ENCODE results near the gene DST.

DST gene

DNA sequence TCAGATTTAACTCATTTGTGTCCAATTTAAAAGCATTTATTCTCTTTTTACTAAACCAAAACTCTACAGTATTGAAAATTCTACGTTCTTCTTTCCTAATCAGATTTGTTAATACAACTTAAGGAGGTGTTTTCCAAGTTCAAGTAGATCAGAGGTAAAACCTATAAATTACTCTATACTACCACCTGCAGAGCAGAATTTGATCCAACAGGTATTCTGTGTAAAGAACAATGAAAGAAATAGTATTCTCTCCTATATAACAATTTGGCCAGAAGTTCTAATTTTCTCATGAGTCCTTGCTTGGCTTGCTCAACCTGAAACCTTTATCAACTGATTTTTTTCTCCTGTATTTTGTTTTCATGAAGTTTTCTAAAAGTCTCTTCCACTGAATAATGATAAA lies 28.5 kb upstream of the DST start:
- no CpG with 5 or more reads among the region's 1 CpG for whole genome bisulfite sequencing, 2 donors (ENCODE audit: extremely low coverage in 2 of 2, insufficient read length in 2 of 2, insufficient replicate concordance in 1 of 2)
- H4K91ac ChIP-seq (ENCODE audit: low read depth, low read length, poor library complexity): no peak overlapping the region
- no peak overlapping the region for H2AFZ ChIP-seq (ENCODE audit: low read length)
- no peaks in the 10 kb centered on the region for H3K9me3 ChIP-seq (replicated peaks in 1 of 2; ENCODE audit: control insufficient read depth in 2 of 2, insufficient read depth in 1 of 2, low read depth in 1 of 2, low read length in 2 of 2)
- no peak overlapping the region for H3K18ac ChIP-seq (ENCODE audit: low read length)
- no peaks in the 10 kb centered on the region for H3K27me3 ChIP-seq (ENCODE audit: control insufficient read depth in 3 of 3, insufficient read depth in 3 of 3, low read depth in 1 of 3, low read length in 3 of 3)
- no peaks in the 10 kb centered on the region for H3K79me1 ChIP-seq (ENCODE audit: low read depth, low read length)
- H2AK5ac ChIP-seq (ENCODE audit: low read depth, low read length): no peak overlapping the region
- no peak overlapping the region for H2BK12ac ChIP-seq (ENCODE audit: low read length)
- DNase-seq (ENCODE audit: low spot score): no peak
- peaks cover 0 to 6% of the 10 kb centered on the region in 2 donors for H3K36me3 ChIP-seq (replicated peaks in 1 of 2; ENCODE audit: control insufficient read depth in 2 of 2, insufficient read depth in 2 of 2, low read length in 2 of 2)
- H3K14ac ChIP-seq (ENCODE audit: low read length): no peak overlapping the region
- H2BK15ac ChIP-seq (ENCODE audit: low read length): no peak overlapping the region
- H3K27ac ChIP-seq (replicated peaks; ENCODE audit: low read length): no peak overlapping the region
- no peak overlapping the region for H3K4me2 ChIP-seq (ENCODE audit: insufficient read depth, low read length, poor library complexity, severe bottlenecking)
- no peak overlapping the region for H2BK5ac ChIP-seq (ENCODE audit: low read length)
- no peak overlapping the region for H3K23ac ChIP-seq (ENCODE audit: low read depth, low read length, poor library complexity)
- H4K8ac ChIP-seq (ENCODE audit: low read depth, low read length): no peak overlapping the region
- no peak overlapping the region for H3K4me3 ChIP-seq (ENCODE audit: low read length in 2 of 2)
- H3K4ac ChIP-seq (ENCODE audit: low read length): no peak overlapping the region
- no peak overlapping the region for H3K9ac ChIP-seq (ENCODE audit: low read depth, low read length, poor library complexity)
- peaks cover 0 to 6% of the 10 kb centered on the region in 2 donors for H3K4me1 ChIP-seq (ENCODE audit: control insufficient read depth in 2 of 2, insufficient read depth in 1 of 2, low read depth in 1 of 2, low read length in 2 of 2)
- no peak overlapping the region for H2BK120ac ChIP-seq (ENCODE audit: low read depth, low read length)

DNA sequence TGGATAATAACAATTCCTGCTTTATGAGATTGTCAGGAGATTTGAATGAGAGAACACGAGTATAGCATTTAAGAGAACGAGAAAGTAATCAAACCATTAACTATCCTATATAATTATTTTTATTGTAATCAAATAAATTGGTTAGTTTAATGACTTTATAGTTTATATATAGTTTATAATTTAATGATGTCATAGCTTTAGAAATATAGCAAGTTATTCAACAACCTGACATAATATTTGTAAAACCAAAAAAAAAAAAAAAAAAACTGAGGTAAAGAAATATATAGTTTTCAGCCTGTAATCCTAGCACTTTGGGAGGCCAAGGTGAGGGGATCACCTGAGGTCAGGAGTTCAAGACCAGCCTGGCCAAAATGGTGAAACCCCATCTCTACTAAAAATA lies 26.4 kb upstream of the DST start:
- DNase-seq (ENCODE audit: low spot score): no peak
- no peak overlapping the region for H3K4me2 ChIP-seq (ENCODE audit: insufficient read depth, low read length, poor library complexity, severe bottlenecking)
- H3K23ac ChIP-seq (ENCODE audit: low read depth, low read length, poor library complexity): no peak overlapping the region
- no peaks in the 10 kb centered on the region for H3K9me3 ChIP-seq (replicated peaks in 1 of 2; ENCODE audit: control insufficient read depth in 2 of 2, insufficient read depth in 1 of 2, low read depth in 1 of 2, low read length in 2 of 2)
- no peak overlapping the region for H3K18ac ChIP-seq (ENCODE audit: low read length)
- H2BK120ac ChIP-seq (ENCODE audit: low read depth, low read length): no peak overlapping the region
- no peak overlapping the region for H3K9ac ChIP-seq (ENCODE audit: low read depth, low read length, poor library complexity)
- H3K4ac ChIP-seq (ENCODE audit: low read length): no peak overlapping the region
- H4K91ac ChIP-seq (ENCODE audit: low read depth, low read length, poor library complexity): no peak overlapping the region
- H3K27ac ChIP-seq (replicated peaks; ENCODE audit: low read length): no peak overlapping the region
- no peak overlapping the region for H2BK5ac ChIP-seq (ENCODE audit: low read length)
- no peak overlapping the region for H2AK5ac ChIP-seq (ENCODE audit: low read depth, low read length)
- no peak overlapping the region for H2AFZ ChIP-seq (ENCODE audit: low read length)
- no CpG with 5 or more reads among the region's 2 CpGs for WGBS, 2 donors (ENCODE audit: extremely low coverage in 2 of 2, insufficient read length in 2 of 2, insufficient replicate concordance in 1 of 2)
- peaks cover 0 to 6% of the 10 kb centered on the region in 2 donors for H3K36me3 ChIP-seq (replicated peaks in 1 of 2; ENCODE audit: control insufficient read depth in 2 of 2, insufficient read depth in 2 of 2, low read length in 2 of 2)
- H3K4me1 ChIP-seq (ENCODE audit: control insufficient read depth in 2 of 2, insufficient read depth in 1 of 2, low read depth in 1 of 2, low read length in 2 of 2): peaks cover 0 to 6% of the 10 kb centered on the region in 2 donors
- H4K8ac ChIP-seq (ENCODE audit: low read depth, low read length): no peak overlapping the region
- H3K14ac ChIP-seq (ENCODE audit: low read length): no peak overlapping the region
- no peaks in the 10 kb centered on the region for H3K79me1 ChIP-seq (ENCODE audit: low read depth, low read length)
- no peak overlapping the region for H2BK12ac ChIP-seq (ENCODE audit: low read length)
- H3K4me3 ChIP-seq (ENCODE audit: low read length in 2 of 2): no peak overlapping the region
- no peaks in the 10 kb centered on the region for H3K27me3 ChIP-seq (ENCODE audit: control insufficient read depth in 3 of 3, insufficient read depth in 3 of 3, low read depth in 1 of 3, low read length in 3 of 3)
- H2BK15ac ChIP-seq (ENCODE audit: low read length): no peak overlapping the region

- Histone ChIP-seq H2BK12ac (ENCODE audit: low read length) (no peak overlapping the region), H2AK5ac (ENCODE audit: low read depth, low read length) (no peak overlapping the region), H3K4me1 (ENCODE audit: control insufficient read depth in 2 of 2, insufficient read depth in 1 of 2, low read depth in 1 of 2, low read length in 2 of 2) (peaks cover 2 to 6% of the 10 kb centered on the region in 2 donors), H3K9ac (ENCODE audit: low read depth, low read length, poor library complexity) (no peak overlapping the region), H3K4me2 (ENCODE audit: insufficient read depth, low read length, poor library complexity, severe bottlenecking) (no peak overlapping the region), H3K4ac (ENCODE audit: low read length) (no peak overlapping the region), H3K79me1 (ENCODE audit: low read depth, low read length) (no peaks in the 10 kb centered on the region), H3K23ac (ENCODE audit: low read depth, low read length, poor library complexity) (no peak overlapping the region), H4K8ac (ENCODE audit: low read depth, low read length) (no peak overlapping the region), H3K27ac (replicated peaks; ENCODE audit: low read length) (no peak overlapping the region), H3K36me3 (replicated peaks in 1 of 2; ENCODE audit: control insufficient read depth in 2 of 2, insufficient read depth in 2 of 2, low read length in 2 of 2) (peaks cover 0 to 6% of the 10 kb centered on the region in 2 donors), H2BK15ac (ENCODE audit: low read length) (no peak overlapping the region), H2BK120ac (ENCODE audit: low read depth, low read length) (no peak overlapping the region), H3K4me3 (ENCODE audit: low read length in 2 of 2) (no peak overlapping the region), H2AFZ (ENCODE audit: low read length) (no peak overlapping the region), H2BK5ac (ENCODE audit: low read length) (no peak overlapping the region), H3K18ac (ENCODE audit: low read length) (no peak overlapping the region), H3K14ac (ENCODE audit: low read length) (no peak overlapping the region), H3K9me3 (replicated peaks in 1 of 2; ENCODE audit: control insufficient read depth in 2 of 2, insufficient read depth in 1 of 2, low read depth in 1 of 2, low read length in 2 of 2) (no peaks in the 10 kb centered on the region), H4K91ac (ENCODE audit: low read depth, low read length, poor library complexity) (no peak overlapping the region), H3K27me3 (ENCODE audit: control insufficient read depth in 3 of 3, insufficient read depth in 3 of 3, low read depth in 1 of 3, low read length in 3 of 3) (no peaks in the 10 kb centered on the region)
- no peak for DNase-seq (ENCODE audit: low spot score)
- no CpG with 5 or more reads among the region's 4 CpGs for WGBS, 2 donors (ENCODE audit: extremely low coverage in 2 of 2, insufficient read length in 2 of 2, insufficient replicate concordance in 1 of 2)
Observed at GRCh38 chr6:56668158-56668557, 25.5 kb upstream of the DST start.

GRCh38 chr6:56667336-56667735 lies 24.6 kb upstream of the DST start:
- no peak overlapping the region for H4K91ac ChIP-seq (ENCODE audit: low read depth, low read length, poor library complexity)
- H2BK12ac ChIP-seq (ENCODE audit: low read length): no peak overlapping the region
- no peak overlapping the region for H2BK120ac ChIP-seq (ENCODE audit: low read depth, low read length)
- no peak overlapping the region for H2AFZ ChIP-seq (ENCODE audit: low read length)
- no peak overlapping the region for H3K27ac ChIP-seq (replicated peaks; ENCODE audit: low read length)
- no peak overlapping the region for H3K14ac ChIP-seq (ENCODE audit: low read length)
- WGBS, 2 donors (ENCODE audit: extremely low coverage in 2 of 2, insufficient read length in 2 of 2, insufficient replicate concordance in 1 of 2): no CpG with 5 or more reads among the region's 3 CpGs
- no peaks in the 10 kb centered on the region for H3K27me3 ChIP-seq (ENCODE audit: control insufficient read depth in 3 of 3, insufficient read depth in 3 of 3, low read depth in 1 of 3, low read length in 3 of 3)
- H3K79me1 ChIP-seq (ENCODE audit: low read depth, low read length): no peaks in the 10 kb centered on the region
- H3K36me3 ChIP-seq (replicated peaks in 1 of 2; ENCODE audit: control insufficient read depth in 2 of 2, insufficient read depth in 2 of 2, low read length in 2 of 2): peaks cover 0 to 6% of the 10 kb centered on the region in 2 donors
- H4K8ac ChIP-seq (ENCODE audit: low read depth, low read length): no peak overlapping the region
- peaks cover 2 to 6% of the 10 kb centered on the region in 2 donors for H3K4me1 ChIP-seq (ENCODE audit: control insufficient read depth in 2 of 2, insufficient read depth in 1 of 2, low read depth in 1 of 2, low read length in 2 of 2)
- no peak overlapping the region for H3K9ac ChIP-seq (ENCODE audit: low read depth, low read length, poor library complexity)
- no peaks in the 10 kb centered on the region for H3K9me3 ChIP-seq (replicated peaks in 1 of 2; ENCODE audit: control insufficient read depth in 2 of 2, insufficient read depth in 1 of 2, low read depth in 1 of 2, low read length in 2 of 2)
- no peak for DNase-seq (ENCODE audit: low spot score)
- no peak overlapping the region for H3K23ac ChIP-seq (ENCODE audit: low read depth, low read length, poor library complexity)
- no peak overlapping the region for H3K4ac ChIP-seq (ENCODE audit: low read length)
- no peak overlapping the region for H2BK15ac ChIP-seq (ENCODE audit: low read length)
- H2AK5ac ChIP-seq (ENCODE audit: low read depth, low read length): no peak overlapping the region
- H2BK5ac ChIP-seq (ENCODE audit: low read length): no peak overlapping the region
- no peak overlapping the region for H3K4me3 ChIP-seq (ENCODE audit: low read length in 2 of 2)
- no peak overlapping the region for H3K18ac ChIP-seq (ENCODE audit: low read length)
- no peak overlapping the region for H3K4me2 ChIP-seq (ENCODE audit: insufficient read depth, low read length, poor library complexity, severe bottlenecking)

Measured in neuronal stem cell (in vitro differentiated cells).